LNCaP clone FGC (cell line): ENCODE results near the gene NKD2.

Experiments used
- DNase-seq: peaks from one replicate; pipeline ENCODE4 v3.0.0-alpha.2; 2011; ENCODE audit warnings: low read depth
- H3K4me3 ChIP-seq: 2 replicates; pipeline ENCODE4 v1.5.1; 2011; ENCODE audit warnings: mild to moderate bottlenecking, low read depth, low read length, control low read depth
- TF ChIP-seq, protein P1 (sequence below): IDR thresholded peaks from 2 replicates; pipeline ENCODE4 v1.5.1; 2012; ENCODE audit warnings: mild to moderate bottlenecking; ENCODE audit not compliant: control insufficient read depth, insufficient read depth; ENCODE audit errors: extremely low read depth

The NKD2 gene

DNA sequence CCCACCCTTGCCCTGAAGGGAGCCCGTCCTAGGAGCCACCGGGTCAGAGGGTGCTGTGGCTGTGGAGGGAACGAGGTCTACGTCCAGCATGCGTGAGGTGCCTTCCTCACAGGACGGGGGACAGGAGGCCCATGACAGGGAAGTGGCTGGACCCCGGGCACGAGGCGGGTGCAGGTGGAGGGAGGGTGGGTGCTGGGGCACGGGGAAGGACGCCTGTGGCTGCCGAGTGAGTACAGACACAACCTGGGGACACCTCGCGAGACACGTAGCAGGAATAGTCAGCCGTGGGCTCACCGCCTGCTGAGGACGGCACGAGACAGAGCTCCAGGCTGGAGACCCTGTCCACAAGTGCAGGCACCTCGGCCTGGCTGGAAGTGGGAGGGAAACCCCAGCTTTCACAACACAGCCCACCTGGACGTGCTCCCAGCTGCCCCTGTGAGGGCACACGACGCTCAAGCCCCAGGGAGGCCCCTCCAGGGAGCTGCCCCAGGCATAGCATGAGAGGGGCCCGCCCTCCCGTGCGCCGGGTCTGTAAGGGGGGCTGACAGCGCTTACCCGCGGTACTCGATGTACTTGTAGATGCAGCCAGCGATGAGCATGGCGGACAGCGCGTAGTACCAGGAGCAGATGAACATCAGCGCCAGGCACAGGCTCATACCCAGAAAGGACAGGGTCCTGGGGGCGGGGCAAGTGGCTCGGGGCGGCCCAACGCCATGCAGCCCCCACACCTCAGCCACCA, 66.4 kb downstream of the NKD2 start:
- TF ChIP-seq, protein P1, sequence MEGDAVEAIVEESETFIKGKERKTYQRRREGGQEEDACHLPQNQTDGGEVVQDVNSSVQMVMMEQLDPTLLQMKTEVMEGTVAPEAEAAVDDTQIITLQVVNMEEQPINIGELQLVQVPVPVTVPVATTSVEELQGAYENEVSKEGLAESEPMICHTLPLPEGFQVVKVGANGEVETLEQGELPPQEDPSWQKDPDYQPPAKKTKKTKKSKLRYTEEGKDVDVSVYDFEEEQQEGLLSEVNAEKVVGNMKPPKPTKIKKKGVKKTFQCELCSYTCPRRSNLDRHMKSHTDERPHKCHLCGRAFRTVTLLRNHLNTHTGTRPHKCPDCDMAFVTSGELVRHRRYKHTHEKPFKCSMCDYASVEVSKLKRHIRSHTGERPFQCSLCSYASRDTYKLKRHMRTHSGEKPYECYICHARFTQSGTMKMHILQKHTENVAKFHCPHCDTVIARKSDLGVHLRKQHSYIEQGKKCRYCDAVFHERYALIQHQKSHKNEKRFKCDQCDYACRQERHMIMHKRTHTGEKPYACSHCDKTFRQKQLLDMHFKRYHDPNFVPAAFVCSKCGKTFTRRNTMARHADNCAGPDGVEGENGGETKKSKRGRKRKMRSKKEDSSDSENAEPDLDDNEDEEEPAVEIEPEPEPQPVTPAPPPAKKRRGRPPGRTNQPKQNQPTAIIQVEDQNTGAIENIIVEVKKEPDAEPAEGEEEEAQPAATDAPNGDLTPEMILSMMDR: no peak
- no peak for DNase-seq
- no peak overlapping the region for H3K4me3 ChIP-seq

DNA sequence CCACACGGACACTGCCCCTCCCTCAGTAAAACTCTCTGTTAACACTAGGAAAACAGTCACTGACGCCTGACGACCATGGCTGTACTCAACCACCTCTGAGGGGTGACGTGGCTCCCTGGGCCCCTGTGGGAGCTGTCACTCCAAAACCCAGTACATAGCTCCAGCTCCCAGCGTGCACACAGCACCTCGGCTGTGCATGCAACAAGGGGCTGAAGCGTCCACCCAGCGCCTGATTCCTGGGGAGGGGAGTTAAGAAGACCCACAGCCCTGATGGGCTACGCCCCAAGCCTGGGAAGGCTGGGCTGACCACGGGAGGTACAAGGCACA, 66.9 kb downstream of the NKD2 start:
- TF ChIP-seq, protein P1: no peak
- DNase-seq: no peak
- H3K4me3 ChIP-seq: no peak overlapping the region

DNA sequence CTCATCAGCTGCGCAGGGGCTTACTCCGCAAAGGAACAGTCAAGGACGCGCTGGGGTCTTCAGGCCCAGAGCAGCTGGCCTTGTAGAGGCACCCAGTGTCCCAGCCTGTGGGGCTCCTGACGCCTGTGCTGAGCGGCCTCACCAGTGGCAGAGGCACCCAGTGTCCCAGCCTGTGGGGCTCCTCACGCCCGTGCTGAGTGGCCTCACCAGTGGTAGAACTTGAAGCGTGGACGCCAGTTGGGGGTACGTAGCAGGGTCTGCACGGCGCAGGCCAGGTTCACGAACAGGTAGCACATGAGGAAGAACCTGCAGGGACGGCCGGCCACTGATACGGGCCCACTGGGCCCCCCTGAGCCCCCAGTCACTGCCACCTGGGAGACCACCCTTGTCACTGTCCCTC, 67.3 kb downstream of the NKD2 start:
- no peak for DNase-seq
- no peak overlapping the region for H3K4me3 ChIP-seq
- TF ChIP-seq, protein P1: no peak

DNA sequence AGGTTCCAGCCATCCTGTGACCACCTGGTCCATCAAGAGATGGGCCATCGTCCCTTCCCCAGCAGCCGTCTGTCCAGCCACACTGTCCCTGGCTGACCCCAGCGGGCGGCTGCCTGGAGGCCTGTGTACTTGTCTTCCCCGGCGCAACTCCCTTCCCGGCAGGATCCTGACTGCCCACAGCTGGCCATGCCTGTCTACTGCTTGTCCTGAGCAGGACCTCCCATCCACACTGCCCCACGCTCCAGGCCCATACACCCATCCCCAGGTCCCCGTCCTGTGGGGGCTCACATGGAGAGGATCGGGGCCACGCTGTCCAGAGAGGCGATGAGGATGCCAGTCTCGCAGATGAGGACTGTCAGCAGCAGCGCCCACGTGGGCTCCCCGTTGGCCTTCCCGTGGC, 67.8 kb downstream of the NKD2 start:
- H3K4me3 ChIP-seq: no peak overlapping the region
- DNase-seq: no peak
- TF ChIP-seq, protein P1: no peak

DNA sequence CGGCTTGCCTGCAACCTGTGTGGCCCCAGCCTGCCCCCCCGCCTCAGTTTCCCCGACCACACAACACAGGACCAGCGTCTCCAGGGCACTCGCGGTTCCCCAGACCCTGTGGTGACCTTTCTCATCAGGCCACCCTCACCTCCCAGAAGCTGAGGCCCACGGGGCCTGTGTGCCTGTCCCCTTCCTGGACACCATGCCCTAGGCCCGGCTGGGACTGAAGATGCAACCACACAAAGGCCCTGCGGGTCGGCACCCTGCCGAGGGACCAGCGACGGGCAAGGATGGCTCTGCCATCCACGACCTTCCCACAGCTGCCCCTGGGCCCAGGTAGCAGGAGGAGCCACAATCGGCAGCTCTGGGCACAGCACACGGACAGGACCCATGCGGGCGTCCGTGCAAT, 68.4 kb downstream of the NKD2 start:
- TF ChIP-seq, protein P1: no peak
- DNase-seq: no peak
- no peak overlapping the region for H3K4me3 ChIP-seq

DNA sequence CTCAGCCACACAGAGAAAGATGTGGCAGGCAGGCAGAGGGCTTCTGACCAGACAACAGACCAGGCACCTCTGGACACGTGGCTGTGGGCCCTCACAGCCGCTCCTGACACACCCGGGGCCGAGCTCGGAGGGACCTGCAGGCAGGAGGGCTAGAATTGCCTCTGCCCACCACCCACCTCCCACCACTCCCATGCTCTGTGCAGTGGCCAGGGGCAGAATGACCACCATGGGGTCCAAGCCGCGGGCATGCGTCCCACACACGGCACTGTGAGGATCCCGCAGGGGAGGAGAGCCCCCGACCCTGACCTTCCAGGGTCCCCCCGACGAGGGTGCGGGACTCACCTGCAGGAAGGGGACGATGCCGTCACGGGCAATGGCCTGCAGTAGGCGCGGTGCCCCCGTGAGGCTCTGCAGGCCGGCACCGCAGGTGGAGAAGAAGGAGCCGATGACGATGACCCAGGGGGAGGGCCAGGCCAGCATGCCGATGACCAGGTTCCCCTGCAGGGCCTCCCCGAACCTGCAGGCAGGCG, 69.0 kb downstream of the NKD2 start:
- TF ChIP-seq, protein P1: no peak
- H3K4me3 ChIP-seq: no peak overlapping the region
- no peak for DNase-seq

DNA sequence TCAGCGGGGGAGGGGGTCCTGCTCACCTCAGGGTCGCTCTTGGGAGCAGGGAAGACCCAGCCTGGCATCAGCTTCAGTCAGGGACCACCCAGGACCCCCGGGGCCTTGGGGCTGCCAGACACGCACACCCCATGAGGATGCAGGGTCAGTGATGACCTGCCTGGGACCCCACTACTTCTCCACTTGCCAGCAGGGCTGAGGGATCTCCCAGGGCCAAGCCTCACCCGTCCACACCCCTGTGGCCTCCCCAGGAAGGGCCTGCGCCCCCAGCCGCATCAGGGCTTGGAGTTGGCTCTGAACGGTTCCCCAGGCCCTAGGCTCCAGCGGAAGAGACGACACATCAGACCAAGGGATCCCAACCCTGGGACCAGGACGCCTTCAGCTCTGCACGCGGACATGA, 69.6 kb downstream of the NKD2 start:
- TF ChIP-seq, protein P1: no peak
- no peak overlapping the region for H3K4me3 ChIP-seq
- no peak for DNase-seq
